ENCODE results near the gene SUSD3.
"Not testable (repeated sequence)": the region's sequence is repeated elsewhere in the genome, so short reads cannot be mapped to it uniquely, and the experiment has no call there.

SUSD3 gene

GRCh38 chr9:93114169-93114983, 55.9 kb downstream of the SUSD3 start:
- no peaks in the 10 kb centered on the region for H3K4me1 ChIP-seq (ENCODE audit: control insufficient read depth, insufficient read depth, low read length, poor library complexity, severe bottlenecking)
- WGBS, 2 experiments (ENCODE audit: insufficient coverage in 2 of 2), result 92 to 96% methylated on average over 13 to 17 of the region's 17 CpGs

DNA sequence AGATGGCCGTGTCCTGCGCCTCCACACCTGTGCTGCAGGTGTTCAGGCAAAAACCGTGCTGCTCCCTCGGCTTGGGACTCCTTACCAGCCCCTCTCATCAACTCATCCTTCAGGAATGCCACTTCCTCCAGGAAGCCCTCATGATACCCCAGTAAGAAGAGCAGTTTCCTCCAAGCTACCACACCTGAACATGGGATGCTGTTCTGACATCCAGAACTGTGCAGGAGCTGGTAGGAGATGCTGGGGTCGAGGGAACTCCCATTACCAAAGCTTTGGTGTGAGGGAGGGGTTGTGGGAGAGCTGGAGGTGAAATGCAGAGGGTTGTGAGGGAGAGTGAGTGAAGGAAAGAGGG, 56.5 kb downstream of the SUSD3 start:
- peaks cover 18% of the 10 kb centered on the region for H3K36me3 ChIP-seq (ENCODE audit: control insufficient read depth, insufficient read depth, low read length)
- no peak overlapping the region for H3K4me3 ChIP-seq (ENCODE audit: extremely low read depth, insufficient read depth, low read length, poor library complexity, severe bottlenecking)
- H3K4me1 ChIP-seq (ENCODE audit: control insufficient read depth, insufficient read depth, low read length, poor library complexity, severe bottlenecking), result no peaks in the 10 kb centered on the region
- H3K9me3 ChIP-seq (ENCODE audit: control insufficient read depth, low read length), result no peaks in the 10 kb centered on the region
- 88 to 96% methylated on average over 5 of the region's 5 CpGs for WGBS, 2 experiments (ENCODE audit: insufficient coverage in 2 of 2)
- no peak overlapping the region for H3K27ac ChIP-seq (ENCODE audit: low read depth, low read length, severe bottlenecking)

More at GRCh38 chr9:93114169-93114983, 55.9 kb downstream of the SUSD3 start:
- H3K27ac ChIP-seq (ENCODE audit: low read depth, low read length, severe bottlenecking), result no peak overlapping the region
- peaks cover 22% of the 10 kb centered on the region for H3K36me3 ChIP-seq (ENCODE audit: control insufficient read depth, insufficient read depth, low read length)
- no peak overlapping the region for H3K4me3 ChIP-seq (ENCODE audit: extremely low read depth, insufficient read depth, low read length, poor library complexity, severe bottlenecking)
- H3K9me3 ChIP-seq (ENCODE audit: control insufficient read depth, low read length), result no peaks in the 10 kb centered on the region

DNA sequence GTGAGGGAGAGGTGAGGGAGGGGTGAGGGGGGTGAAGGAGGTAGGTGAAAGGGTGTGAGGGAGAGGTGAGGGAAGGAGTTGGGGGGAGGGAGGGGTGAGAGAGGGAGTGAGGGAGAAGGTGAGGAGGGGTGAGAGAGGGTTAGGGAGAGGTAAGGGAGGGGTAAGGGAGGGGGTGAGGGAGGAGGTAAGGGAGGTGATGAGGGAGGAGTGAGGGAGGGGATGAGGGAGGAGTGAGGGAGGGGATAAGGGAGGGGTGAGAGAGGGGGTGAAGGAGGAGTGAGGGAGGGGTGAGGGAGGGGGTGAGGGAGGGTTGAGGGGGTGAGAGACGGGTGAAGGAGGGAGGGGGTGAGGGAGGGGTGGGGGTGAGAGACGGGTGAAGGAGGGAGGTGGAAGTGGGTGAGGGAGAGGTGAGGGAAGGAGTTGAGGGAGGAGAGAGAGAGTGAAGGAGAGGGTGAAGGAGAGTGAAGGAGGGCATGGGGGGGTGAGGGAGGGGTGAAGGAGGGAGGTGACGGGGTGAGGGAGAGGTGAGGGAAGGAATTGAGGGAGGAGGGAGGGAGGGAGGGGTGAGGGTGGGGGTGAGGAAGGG, 57.1 kb downstream of the SUSD3 start:
- no peaks in the 10 kb centered on the region for H3K9me3 ChIP-seq (ENCODE audit: control insufficient read depth, low read length)
- H3K27ac ChIP-seq (ENCODE audit: low read depth, low read length, severe bottlenecking), result no peak overlapping the region
- H3K36me3 ChIP-seq (ENCODE audit: control insufficient read depth, insufficient read depth, low read length), result peaks cover 13% of the 10 kb centered on the region

GRCh38 chr9:93116072-93116961, 57.8 kb downstream of the SUSD3 start:
- Histone ChIP-seq H3K4me3 (ENCODE audit: extremely low read depth, insufficient read depth, low read length, poor library complexity, severe bottlenecking) (no peak overlapping the region), H3K27ac (ENCODE audit: low read depth, low read length, severe bottlenecking) (no peak overlapping the region), H3K4me1 (ENCODE audit: control insufficient read depth, insufficient read depth, low read length, poor library complexity, severe bottlenecking) (no peaks in the 10 kb centered on the region), H3K36me3 (ENCODE audit: control insufficient read depth, insufficient read depth, low read length) (peaks cover 12% of the 10 kb centered on the region), H3K9me3 (ENCODE audit: control insufficient read depth, low read length) (no peaks in the 10 kb centered on the region)
- WGBS, 2 experiments (ENCODE audit: insufficient coverage in 2 of 2), result 66 to 68% methylated on average over 17 of the region's 17 CpGs

More for the DNA sequence above, 57.1 kb downstream of the SUSD3 start:
- Histone ChIP-seq H3K4me1 (ENCODE audit: control insufficient read depth, insufficient read depth, low read length, poor library complexity, severe bottlenecking) (no peaks in the 10 kb centered on the region), H3K4me3 (ENCODE audit: extremely low read depth, insufficient read depth, low read length, poor library complexity, severe bottlenecking) (no peak overlapping the region)
- WGBS, 2 experiments (ENCODE audit: insufficient coverage in 2 of 2), result 67 to 75% methylated on average over 1 to 3 of the region's 3 CpGs

DNA sequence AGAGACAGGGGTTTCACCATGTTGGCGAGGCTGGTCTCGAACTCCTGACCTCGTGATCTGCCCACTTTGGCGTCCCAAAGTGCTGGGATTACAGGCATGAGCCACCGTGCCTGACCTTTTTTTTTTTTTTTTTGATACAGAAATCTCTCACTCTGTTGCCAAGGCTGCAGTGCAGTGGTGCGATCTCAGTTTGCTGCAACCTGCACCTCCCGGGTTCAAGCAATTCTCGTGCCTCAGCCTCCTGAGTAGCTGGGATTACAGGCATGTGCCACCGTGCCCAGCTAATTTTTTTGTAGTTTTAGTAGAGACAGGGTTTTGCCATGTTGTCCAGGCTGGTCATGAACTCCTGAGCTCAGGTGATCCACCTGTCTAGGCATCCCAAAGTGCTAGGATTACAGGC, 59.0 kb downstream of the SUSD3 start:
- not testable (repeated sequence) for H3K27ac ChIP-seq (ENCODE audit: low read depth, low read length, severe bottlenecking); H3K9me3 ChIP-seq (ENCODE audit: control insufficient read depth, low read length); H3K4me1 ChIP-seq (ENCODE audit: control insufficient read depth, insufficient read depth, low read length, poor library complexity, severe bottlenecking); H3K4me3 ChIP-seq (ENCODE audit: extremely low read depth, insufficient read depth, low read length, poor library complexity, severe bottlenecking)
- WGBS, 2 experiments (ENCODE audit: insufficient coverage in 2 of 2), result 89 to 94% methylated on average over 9 of the region's 9 CpGs
- peaks cover 15% of the 10 kb centered on the region for H3K36me3 ChIP-seq (ENCODE audit: control insufficient read depth, insufficient read depth, low read length)

GRCh38 chr9:93117924-93118862, 59.7 kb downstream of the SUSD3 start:
- no peaks in the 10 kb centered on the region for H3K9me3 ChIP-seq (ENCODE audit: control insufficient read depth, low read length)
- 89 to 92% methylated on average over 9 to 11 of the region's 12 CpGs for WGBS, 2 experiments (ENCODE audit: insufficient coverage in 2 of 2)
- no peaks in the 10 kb centered on the region for H3K4me1 ChIP-seq (ENCODE audit: control insufficient read depth, insufficient read depth, low read length, poor library complexity, severe bottlenecking)

GRCh38 chr9:93118863-93119702, 60.6 kb downstream of the SUSD3 start:
- peaks cover 7% of the 10 kb centered on the region for H3K36me3 ChIP-seq (ENCODE audit: control insufficient read depth, insufficient read depth, low read length)
- H3K4me1 ChIP-seq (ENCODE audit: control insufficient read depth, insufficient read depth, low read length, poor library complexity, severe bottlenecking), result no peaks in the 10 kb centered on the region
- H3K4me3 ChIP-seq (ENCODE audit: extremely low read depth, insufficient read depth, low read length, poor library complexity, severe bottlenecking), result no peak overlapping the region
- 93% methylated on average over 12 of the region's 12 CpGs for whole genome bisulfite sequencing, 2 experiments (ENCODE audit: insufficient coverage in 2 of 2)
- no peak overlapping the region for H3K27ac ChIP-seq (ENCODE audit: low read depth, low read length, severe bottlenecking)
- no peaks in the 10 kb centered on the region for H3K9me3 ChIP-seq (ENCODE audit: control insufficient read depth, low read length)

More at GRCh38 chr9:93117924-93118862, 59.7 kb downstream of the SUSD3 start:
- no peak overlapping the region for H3K4me3 ChIP-seq (ENCODE audit: extremely low read depth, insufficient read depth, low read length, poor library complexity, severe bottlenecking)
- H3K36me3 ChIP-seq (ENCODE audit: control insufficient read depth, insufficient read depth, low read length), result peaks cover 14% of the 10 kb centered on the region
- H3K27ac ChIP-seq (ENCODE audit: low read depth, low read length, severe bottlenecking), result no peak overlapping the region

DNA sequence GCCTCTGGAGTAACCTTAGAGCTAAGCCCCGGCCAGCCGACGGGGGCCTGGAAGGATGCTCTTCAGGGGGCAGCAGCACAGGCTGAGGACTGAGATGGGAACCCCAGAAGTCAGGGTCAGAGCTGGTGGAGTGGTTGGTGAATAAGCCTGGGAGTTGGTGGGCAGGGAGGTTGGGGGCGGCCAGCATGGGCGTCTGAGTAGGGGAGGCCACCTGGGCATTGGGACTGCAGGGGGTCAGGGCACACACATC, 61.1 kb downstream of the SUSD3 start:
- Histone ChIP-seq H3K27ac (ENCODE audit: low read depth, low read length, severe bottlenecking) (no peak overlapping the region), H3K9me3 (ENCODE audit: control insufficient read depth, low read length) (no peaks in the 10 kb centered on the region), H3K4me3 (ENCODE audit: extremely low read depth, insufficient read depth, low read length, poor library complexity, severe bottlenecking) (no peak overlapping the region), H3K4me1 (ENCODE audit: control insufficient read depth, insufficient read depth, low read length, poor library complexity, severe bottlenecking) (no peaks in the 10 kb centered on the region), H3K36me3 (ENCODE audit: control insufficient read depth, insufficient read depth, low read length) (peaks cover 11% of the 10 kb centered on the region)
- WGBS, 2 experiments (ENCODE audit: insufficient coverage in 2 of 2), result 88 to 100% methylated on average over 3 of the region's 5 CpGs

DNA sequence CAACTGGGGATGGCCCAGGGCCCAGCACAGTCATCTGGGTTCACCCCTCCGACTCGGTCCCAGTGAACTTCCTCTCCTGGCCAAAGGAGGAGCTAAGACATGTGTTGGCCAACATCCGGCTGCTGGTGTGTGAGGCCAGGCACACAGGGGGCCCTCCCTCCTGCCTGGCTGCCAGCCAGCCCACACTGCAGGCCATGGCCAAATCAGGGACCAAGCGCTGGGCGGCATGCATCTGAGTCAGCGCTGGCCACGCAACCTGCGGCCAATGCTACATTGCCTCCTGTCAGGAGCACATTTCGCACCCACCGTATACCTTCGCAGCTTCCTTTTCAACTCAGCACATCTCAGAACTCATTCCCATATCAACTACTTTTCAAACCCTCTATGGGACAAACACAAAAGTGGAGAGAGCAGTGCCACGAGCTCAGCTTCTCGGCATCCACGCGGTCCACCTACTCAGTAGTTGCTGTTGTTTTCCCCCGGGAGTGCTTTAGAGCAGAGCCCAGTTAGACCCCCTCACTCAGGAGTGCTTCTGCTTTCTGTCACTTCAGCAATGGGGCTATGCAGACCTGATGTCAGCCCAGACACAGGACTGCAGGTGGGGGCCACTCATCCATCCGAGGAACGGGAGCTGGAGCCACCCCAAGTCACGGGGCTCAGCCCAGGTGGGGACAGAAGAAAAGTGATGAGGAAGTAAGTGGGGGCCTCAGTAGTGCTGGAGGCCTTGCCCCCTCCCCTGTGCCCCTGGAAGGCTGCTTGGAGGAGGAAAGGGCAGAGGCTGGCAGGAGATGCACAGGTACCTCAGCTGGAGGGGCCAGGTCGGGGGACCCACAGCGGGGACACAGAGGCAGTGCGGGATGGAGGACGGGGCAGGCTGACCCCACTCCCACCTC, 61.7 kb downstream of the SUSD3 start:
- H3K36me3 ChIP-seq (ENCODE audit: control insufficient read depth, insufficient read depth, low read length), result peaks cover 15% of the 10 kb centered on the region
- WGBS, 2 experiments (ENCODE audit: insufficient coverage in 2 of 2), result 85 to 86% methylated on average over 16 to 18 of the region's 23 CpGs
- H3K27ac ChIP-seq (ENCODE audit: low read depth, low read length, severe bottlenecking), result no peak overlapping the region

More for the DNA sequence above, 61.7 kb downstream of the SUSD3 start:
- Histone ChIP-seq H3K9me3 (ENCODE audit: control insufficient read depth, low read length) (no peaks in the 10 kb centered on the region), H3K4me3 (ENCODE audit: extremely low read depth, insufficient read depth, low read length, poor library complexity, severe bottlenecking) (no peak overlapping the region), H3K4me1 (ENCODE audit: control insufficient read depth, insufficient read depth, low read length, poor library complexity, severe bottlenecking) (no peaks in the 10 kb centered on the region)

All from mesodermal cell (in vitro differentiated cells).